Glomerular visceral epithelial cell (primary cell): ENCODE data around the gene AP1S2.
"Not testable (repeated sequence)": the region's sequence is repeated elsewhere in the genome, so short reads cannot be mapped to it uniquely, and the experiment has no call there.

Source experiments
- DNase-seq: peaks from one replicate; pipeline ENCODE4 v3.0.0-alpha.2; 2016; ENCODE audit errors: extremely low spot score

AP1S2 gene

GRCh38 chrX:15854712-15855567, at the start of gene AP1S2:
Gene AP1S2, minus strand, starts transcription at chrX:15854813. Its CDS starts 2,289 bp downstream, at chrX:15852524.
- DNase-seq = peak; percentile 93

DNA sequence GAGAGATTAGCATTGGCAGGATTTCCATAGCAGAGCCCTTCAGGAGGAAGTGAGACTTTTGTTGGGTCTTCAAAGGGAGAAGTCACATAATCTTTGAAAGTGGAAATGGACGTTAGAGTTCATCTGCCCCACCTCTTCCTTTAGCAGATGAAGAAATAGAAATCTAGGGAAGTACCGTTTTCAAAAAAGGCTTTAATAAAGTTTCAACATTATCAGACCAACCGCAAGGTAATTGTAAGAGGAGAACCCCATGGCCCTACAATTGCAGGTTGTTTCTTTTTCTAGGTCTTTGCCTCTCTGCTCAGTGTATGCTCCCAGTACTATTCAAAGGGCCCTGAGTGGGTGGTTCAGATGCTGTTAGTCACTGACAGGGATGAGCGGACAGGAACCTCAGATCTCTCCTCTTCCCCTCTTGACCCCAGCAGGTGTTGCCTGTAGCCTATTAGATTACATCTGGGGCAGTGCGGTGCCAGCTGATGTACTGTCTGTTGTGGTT, 48.6 kb upstream of the AP1S2 start:
- DNase-seq = peak; percentile 36

DNA sequence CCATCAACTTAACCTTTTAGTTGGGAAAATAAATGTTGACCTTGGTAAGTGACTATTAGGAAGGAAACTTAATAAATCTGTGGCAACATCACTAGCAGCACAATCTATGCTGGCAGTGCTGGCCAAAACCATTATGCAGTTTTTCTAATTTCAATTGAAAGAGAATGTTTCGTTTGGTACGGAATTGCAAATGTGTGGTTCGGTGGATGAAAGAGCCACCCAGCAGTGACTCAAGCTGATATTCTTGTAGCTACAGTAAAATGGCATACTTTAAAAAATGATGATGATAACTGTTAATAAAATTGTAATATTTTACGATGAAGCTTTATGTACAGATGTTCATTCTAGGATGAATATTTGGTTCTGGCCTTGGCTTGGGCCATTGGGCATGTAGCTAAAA, 40.7 kb upstream of the AP1S2 start:
- DNase-seq = no peak

DNA sequence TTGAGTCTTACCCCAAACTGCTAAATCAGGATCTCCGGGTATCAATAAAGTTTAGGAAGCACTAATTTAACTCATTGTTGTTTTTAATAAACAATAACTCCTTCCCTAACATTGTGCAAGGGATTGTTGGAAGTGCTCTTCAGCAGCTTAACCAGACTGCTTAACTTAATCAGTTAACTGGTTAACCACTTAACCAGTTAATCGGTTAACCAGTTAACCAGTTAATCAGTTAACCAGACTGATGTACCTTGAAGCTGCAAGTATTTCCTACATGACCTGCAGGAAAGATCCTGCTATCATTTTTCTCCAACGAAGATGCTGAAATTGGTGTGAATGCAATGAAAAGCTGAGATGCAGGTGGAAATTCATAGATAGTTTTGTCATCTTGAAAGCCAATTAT, 40.1 kb upstream of the AP1S2 start:
- no peak for DNase-seq

GRCh38 chrX:15890463-15890862, 35.9 kb upstream of the AP1S2 start:
- no peak for DNase-seq

DNA sequence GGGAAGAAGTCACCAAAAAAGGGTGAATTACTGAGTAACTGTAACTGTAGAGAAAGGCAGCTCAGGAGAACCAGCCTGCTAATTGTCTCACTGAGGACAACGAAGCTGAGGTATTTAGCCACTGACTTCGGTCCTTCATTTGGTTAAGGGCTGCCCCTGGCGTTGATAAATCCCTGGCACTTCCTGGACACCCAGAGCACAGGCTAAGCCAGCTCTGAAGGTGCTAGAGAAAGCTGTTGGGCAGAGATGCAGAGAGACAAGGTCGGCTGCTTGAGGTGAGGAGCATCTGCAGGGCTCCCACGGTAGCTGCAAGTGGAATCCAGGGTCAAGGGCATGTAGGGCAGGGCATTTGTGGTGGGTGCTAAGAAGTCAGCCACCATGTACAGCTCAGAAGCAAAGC, 33.4 kb upstream of the AP1S2 start:
- no peak for DNase-seq

- DNase-seq = no peak
Measured at GRCh38 chrX:15883540-15883863, 28.9 kb upstream of the AP1S2 start.

DNA sequence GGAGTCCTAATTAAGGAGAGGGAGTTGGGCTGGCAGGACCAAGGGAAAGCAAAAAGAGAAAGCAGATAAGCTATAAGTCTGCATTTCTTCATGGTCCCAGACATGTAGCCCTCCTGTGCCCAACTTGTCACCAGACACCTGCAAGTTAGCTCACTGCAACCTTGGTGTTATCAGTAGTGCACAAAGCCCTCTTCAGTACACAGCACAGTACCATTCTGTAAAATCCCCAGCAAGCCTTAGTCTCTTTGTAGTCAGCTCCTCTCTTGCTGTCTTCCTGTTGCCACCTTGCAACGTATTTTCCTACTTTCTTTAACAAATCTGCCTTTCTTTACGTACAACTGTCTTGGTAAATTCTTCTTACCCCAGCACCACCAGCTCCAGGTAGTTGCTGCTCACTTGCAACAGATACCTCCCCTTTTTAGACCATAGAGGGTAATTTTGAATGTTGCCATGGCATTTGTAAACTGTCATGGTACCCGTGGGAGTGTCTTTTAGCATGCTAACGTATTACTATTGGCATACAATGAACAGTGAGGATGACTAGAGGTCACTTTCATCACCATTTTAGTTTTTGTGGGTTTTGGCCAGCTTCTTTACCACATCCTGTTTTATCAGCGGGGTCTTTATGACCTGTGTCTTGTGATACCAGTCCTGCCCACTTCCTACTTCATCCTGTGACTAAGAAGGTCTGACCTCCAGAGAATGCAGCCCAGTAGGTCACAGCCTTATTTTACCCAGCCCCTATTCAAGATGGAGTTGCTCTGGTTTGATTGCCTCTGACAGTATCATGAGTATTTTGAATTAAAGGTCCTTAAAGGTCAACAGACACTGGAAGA, 28.3 kb upstream of the AP1S2 start:
- DNase-seq = peak; percentile 45

DNA sequence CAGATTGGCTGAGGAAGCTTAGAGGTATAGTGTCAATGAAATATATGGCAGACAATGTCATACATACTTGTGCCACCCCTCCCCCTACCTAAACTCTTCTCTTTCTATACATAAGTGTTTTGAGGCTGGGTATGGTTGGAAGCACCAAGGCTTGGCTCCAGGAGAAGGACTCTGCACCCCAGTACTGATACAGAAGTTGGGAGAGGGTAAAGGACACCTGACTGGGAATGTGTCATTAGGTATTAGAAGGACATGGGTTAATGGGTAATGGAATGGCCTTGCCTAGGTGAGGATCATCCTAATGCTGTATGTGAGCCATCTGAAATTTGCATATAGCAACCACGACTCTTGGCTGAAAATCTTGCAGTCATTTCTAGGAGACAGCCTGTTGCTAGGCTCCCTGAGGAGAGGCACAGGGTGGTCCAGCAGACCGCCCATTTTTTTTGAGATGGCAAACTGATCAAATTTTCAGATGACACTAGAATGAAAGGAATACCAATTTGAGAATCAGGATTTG, 26.8 kb upstream of the AP1S2 start:
- DNase-seq = no peak

DNA sequence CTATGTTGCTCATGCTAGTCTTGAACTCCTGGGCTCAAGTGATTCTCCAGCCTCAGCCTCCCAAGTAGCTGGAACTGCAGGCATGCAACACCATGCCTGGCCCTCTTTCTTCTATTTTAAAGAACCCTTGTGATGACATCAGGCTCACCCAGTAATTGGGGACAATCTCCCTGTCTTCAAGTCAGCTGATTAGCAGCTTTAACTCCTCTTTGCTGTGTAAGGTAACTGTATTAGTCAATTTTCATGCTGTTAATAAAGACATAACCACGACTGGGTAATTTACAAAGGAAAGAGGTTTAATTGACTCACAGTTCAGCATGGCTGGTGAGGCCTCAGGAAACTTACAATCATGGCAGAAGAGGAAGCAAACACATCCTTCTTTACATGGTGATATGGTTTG, 23.3 kb upstream of the AP1S2 start:
- DNase-seq = not testable (repeated sequence)

DNA sequence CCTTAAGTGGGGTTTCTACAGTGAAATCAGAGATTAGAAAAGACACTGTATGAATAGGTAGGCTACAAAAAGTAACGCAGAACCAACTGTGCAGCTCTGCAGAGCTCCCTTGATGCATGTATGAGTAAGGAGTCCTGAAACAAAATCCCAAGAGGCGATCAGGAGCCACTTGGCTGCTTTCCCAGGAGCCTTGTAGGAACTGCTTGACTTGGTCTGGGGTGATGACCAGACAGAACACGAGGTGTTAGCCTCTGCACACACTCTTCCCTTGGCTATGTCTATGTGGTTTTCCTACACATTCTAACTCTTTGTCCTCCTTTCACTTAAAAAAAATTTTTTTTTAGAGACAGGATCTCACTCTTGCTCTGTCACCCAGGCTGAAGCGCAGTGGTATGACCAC, 22.8 kb upstream of the AP1S2 start:
- peak; percentile 45 for DNase-seq

DNA sequence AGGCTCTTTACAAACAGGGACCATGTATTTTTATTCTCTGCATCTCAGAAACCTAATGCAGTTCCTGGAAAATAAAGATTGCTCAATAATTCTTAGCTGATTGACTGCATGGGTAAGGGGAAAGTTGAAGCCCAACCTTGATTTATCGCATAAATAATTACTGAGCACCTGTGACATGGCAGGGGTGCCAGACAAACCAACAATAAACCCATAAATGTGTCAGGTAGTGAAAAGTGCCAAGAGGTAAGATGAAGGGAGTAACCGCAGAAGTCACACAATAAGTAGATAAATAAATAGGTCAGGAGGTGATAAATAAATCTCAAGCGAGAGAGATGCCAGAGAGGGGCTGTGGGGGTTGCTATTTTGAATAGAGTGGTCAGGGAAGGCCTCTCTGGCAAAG, 20.1 kb upstream of the AP1S2 start:
- DNase-seq = no peak

GRCh38 chrX:15873566-15873965, 19.0 kb upstream of the AP1S2 start:
- DNase-seq = no peak

- no peak for DNase-seq
Measured at GRCh38 chrX:15870310-15870709, 15.7 kb upstream of the AP1S2 start.

DNA sequence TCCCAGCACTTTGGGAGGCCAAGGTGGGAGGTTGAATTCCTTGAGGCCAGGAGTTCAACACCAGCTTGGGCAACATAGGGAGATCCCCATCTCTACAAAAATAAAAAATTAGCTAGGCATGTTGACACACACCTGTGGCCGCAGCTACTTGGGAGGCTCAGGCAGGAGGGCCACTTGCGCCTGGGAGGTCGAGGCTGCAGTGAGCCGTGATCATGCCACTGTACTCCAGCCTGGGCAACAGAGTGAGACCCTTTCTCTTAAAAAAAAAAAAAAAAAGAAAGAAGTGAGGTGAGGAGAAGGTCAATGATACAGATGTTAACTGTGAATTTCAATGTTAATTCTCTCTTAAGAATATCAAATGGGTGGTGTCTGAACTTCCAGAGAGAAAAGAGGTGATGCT, 15.1 kb upstream of the AP1S2 start:
- DNase-seq = no peak

DNA sequence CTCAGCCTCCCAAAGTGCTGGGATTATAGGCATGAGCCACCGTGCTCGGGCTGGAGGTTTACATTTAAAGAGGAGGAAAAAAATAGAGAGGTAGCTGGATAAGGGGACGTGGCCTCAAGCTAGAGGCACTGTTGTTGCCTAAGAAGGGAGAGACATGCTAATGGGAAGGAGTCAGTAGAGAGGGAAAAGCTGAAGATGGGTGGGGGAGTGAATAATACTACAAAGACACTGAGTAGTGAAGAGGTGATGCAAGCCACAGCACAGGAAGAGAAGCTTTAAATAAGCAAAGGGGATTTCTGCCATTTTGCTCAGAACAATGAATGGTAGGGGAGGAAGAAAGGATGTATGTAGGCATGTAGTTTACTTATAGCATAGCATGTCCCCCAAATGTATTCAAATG, 11.5 kb upstream of the AP1S2 start:
- no peak for DNase-seq

- DNase-seq = peak; percentile 42
Measured at GRCh38 chrX:15864629-15865028, 10.0 kb upstream of the AP1S2 start.

- no peak for DNase-seq
Measured at GRCh38 chrX:15864023-15864422, 9.4 kb upstream of the AP1S2 start.

DNA sequence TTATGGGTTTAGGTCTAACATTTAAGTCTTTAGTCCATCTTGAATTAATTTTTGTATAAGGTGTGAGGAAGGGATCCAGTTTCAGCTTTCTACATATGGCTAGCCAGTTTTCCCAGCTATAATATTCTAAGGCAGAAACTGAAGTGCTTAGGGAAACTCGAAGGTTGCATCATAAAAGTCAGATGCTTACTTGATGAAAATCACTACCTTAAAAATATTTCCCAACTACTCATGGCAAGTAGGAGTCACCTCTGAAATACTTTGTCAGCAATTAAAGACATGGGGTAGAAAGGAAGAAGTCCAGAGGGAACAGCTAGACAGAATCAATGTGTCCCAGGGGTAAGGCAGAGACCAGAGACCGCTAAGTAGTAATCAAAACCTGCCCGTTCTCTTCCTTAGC, 6.3 kb upstream of the AP1S2 start:
- no peak for DNase-seq

- DNase-seq = no peak
Measured at GRCh38 chrX:15858051-15858450, 3.4 kb upstream of the AP1S2 start.

- no peak for DNase-seq
Measured at GRCh38 chrX:15856636-15857035, 2.0 kb upstream of the AP1S2 start.

GRCh38 chrX:15856222-15856587, 1.6 kb upstream of the AP1S2 start:
- DNase-seq = no peak
